CD4-positive, alpha-beta T cell (primary cell): Measurements from ENCODE around the gene NAB2. TPM values are rescaled to one million over a fixed set of nuclear protein-coding genes. Genes with fewer than 3 reads are reported as not detected.

ENCODE experiments used
- ATAC-seq: fragments of 200-7000 bp; cut with Tn5 transposase; one replicate; pipeline ENCODE4 v1.10.0; 2022; ENCODE audit warnings: mild to moderate bottlenecking; ENCODE audit not compliant: poor library complexity
- CTCF ChIA-PET: fragments of 350-600 bp; sonication (Branson Sonifier 250); formaldehyde crosslinking; loops from one replicate; lab custom pipeline; 2021; ENCODE audit warnings: antibody characterized with exemption, inconsistent platforms; lab: Charles Lee
- POLR2A ChIA-PET: fragments of 350-600 bp; sonication (Branson Sonifier 250); formaldehyde crosslinking; loops from one replicate; lab custom pipeline; 2021; ENCODE audit warnings: antibody characterized with exemption, inconsistent platforms; lab: Charles Lee
- DNase-seq, 14 experiments: peaks; one replicate each; pipeline ENCODE4 v3.0.0-alpha.2; 2013 to 2020; ENCODE audit warnings: mixed read lengths in 2 of 14
- H3K27ac ChIP-seq, 2 donors: one replicate each; pipeline versions ENCODE4 v1.5.1 to v1.7.0; 2013; ENCODE audit warnings: low read length in 2 of 2, low read depth in 1 of 2, mild to moderate bottlenecking in 1 of 2
- H3K27me3 ChIP-seq, 2 experiments: 1 replicate in 1 of 2; 2 replicates in 1 of 2; pipeline versions ENCODE4 v1.6.1 to v1.7.0; 2013; ENCODE audit warnings: low read length in 2 of 2, control low read depth in 1 of 2, mild to moderate bottlenecking in 1 of 2, moderate library complexity in 1 of 2; ENCODE audit not compliant: insufficient read depth in 2 of 2, control insufficient read depth in 1 of 2
- H3K36me3 ChIP-seq: one replicate; pipeline ENCODE4 v1.6.1; 2013; ENCODE audit warnings: low read length, control low read depth; ENCODE audit not compliant: insufficient read depth
- H3K4me1 ChIP-seq: one replicate; pipeline ENCODE4 v1.6.1; 2013; ENCODE audit warnings: low read length, control low read depth; ENCODE audit not compliant: insufficient read depth
- H3K4me3 ChIP-seq: one replicate; pipeline ENCODE4 v1.5.1; 2013; ENCODE audit warnings: mild to moderate bottlenecking, low read length, moderate library complexity
- H3K9me3 ChIP-seq, 2 experiments: 1 replicate in 1 of 2; 2 replicates in 1 of 2; pipeline versions ENCODE4 v1.6.1 to v1.7.0; 2013; ENCODE audit warnings: low read length in 2 of 2, mild to moderate bottlenecking in 2 of 2, control low read depth in 1 of 2, moderate library complexity in 1 of 2; ENCODE audit not compliant: control insufficient read depth in 1 of 2, insufficient read depth in 1 of 2
- H3K27ac Mint-ChIP-seq: one replicate; pipeline ENCODE4 v1.8.0; 2020; ENCODE audit warnings: mixed read lengths
- H3K27me3 Mint-ChIP-seq: one replicate; pipeline ENCODE4 v1.8.0; 2021; ENCODE audit warnings: mixed read lengths
- H3K36me3 Mint-ChIP-seq: one replicate; pipeline ENCODE4 v1.8.0; 2021; ENCODE audit warnings: low read depth, mixed read lengths
- H3K4me1 Mint-ChIP-seq: one replicate; pipeline ENCODE4 v1.8.0; 2021; ENCODE audit warnings: low read depth, mixed read lengths
- H3K4me3 Mint-ChIP-seq: one replicate; pipeline ENCODE4 v1.8.0; 2020; ENCODE audit warnings: mild to moderate bottlenecking, mixed read lengths
- H3K9me3 Mint-ChIP-seq: one replicate; pipeline ENCODE4 v1.8.0; 2020; ENCODE audit warnings: mixed read lengths
- CTCF ChIP-seq: fragments of 200-600 bp; IDR thresholded peaks from one replicate; pipeline ENCODE4 v1.8.0; 2022; ENCODE audit warnings: antibody characterized with exemption, mild to moderate bottlenecking
- intact Hi-C, 2 experiments: fragments of 100-400 bp; cut with DNase I in 1 of 2; cut with micrococcal nuclease in 1 of 2; formaldehyde crosslinking; loops; one replicate each; pipeline versions ENCODE4 v1.15.1 to v1.9.0; 2023 to 2025; cut with DNase I, micrococcal nuclease
- total RNA-seq, 174 experiments: library from RNA in 2 of 174; stranded (reverse) in 2 of 174; gene quantifications; one replicate each; pipeline ENCODE4 v1.2.3 and lab custom pipeline; 2021 to 2026

The NAB2 gene
- total RNA-seq, 2 experiments from 2014 or later = 4.8 to 6.1 TPM

- H3K4me3 ChIP-seq = peak overlapping the region; percentile 82
- peaks cover 15% of the 10 kb centered on the region for H3K36me3 ChIP-seq
- Mint-ChIP-seq H3K27ac (peak overlapping the region; percentile 98), H3K9me3 (no peaks in the 10 kb centered on the region), H3K36me3 (peaks cover 42% of the 10 kb centered on the region), H3K4me3 (peak overlapping the region; percentile 98), H3K27me3 (no peaks in the 10 kb centered on the region), H3K4me1 (peaks cover 57% of the 10 kb centered on the region)
- CTCF ChIA-PET = interaction anchor here (0.6 to 2.0 kb wide), 2 partner anchors 18 to 25 kb away, joined by 4 to 12 read pairs (median 5); no protein-coding TSS in a partner anchor
- H3K9me3 ChIP-seq = no peaks in the 10 kb centered on the region
- TF ChIP-seq CTCF = no peak
- DNase-seq (peak; percentile 82 to 95 (median 90)), ATAC-seq (peak; percentile 56)
- no peaks in the 10 kb centered on the region for H3K27me3 ChIP-seq
- H3K27ac ChIP-seq = peak overlapping the region; percentile 99
- peaks cover 56% of the 10 kb centered on the region for H3K4me1 ChIP-seq
- intact Hi-C loops = loop anchor here (1.0 to 10.0 kb wide), 3 partner anchors 8 to 452 kb away; partner anchors contain the start of gene BAZ2A (in 1 of the 2)
- POLR2A ChIA-PET = interaction anchor here (0.6 to 14.4 kb wide), 11 partner anchors 9 to 459 kb away, joined by 3 to 344 read pairs (median 5); partner anchors contain the start of genes NEMP1 and STAT6
These were observed 1.8 kb upstream of the NAB2 start for GRCh38 chr12:57087010-57087690.

GRCh38 chr12:57087691-57088353 lies 1.1 kb upstream of the NAB2 start:
- Histone ChIP-seq H3K4me1 (peaks cover 63% of the 10 kb centered on the region), H3K27ac (peak overlapping the region; percentile 99), H3K9me3 (no peaks in the 10 kb centered on the region), H3K4me3 (peak overlapping the region; percentile 82), H3K36me3 (peaks cover 21% of the 10 kb centered on the region), H3K27me3 (no peaks in the 10 kb centered on the region)
- no peaks in the 10 kb centered on the region for H3K27me3 Mint-ChIP-seq
- DNase-seq = peak in 13 of 14 experiments; percentile 33 to 88 (median 66)
- CTCF ChIA-PET = interaction anchor here (0.6 to 2.0 kb wide), 2 partner anchors 18 to 24 kb away, joined by 4 to 12 read pairs; no protein-coding TSS in a partner anchor
- peak; percentile 39 for ATAC-seq
- intact Hi-C loops = loop anchor here (1.0 to 10.0 kb wide), 4 partner anchors 9 to 453 kb away; partner anchors contain the start of genes STAT6 (in 2 of the 2) and BAZ2A (in 1 of the 2)
- no peak for TF ChIP-seq CTCF
- H3K4me1 Mint-ChIP-seq = peaks cover 63% of the 10 kb centered on the region
- H3K4me3 Mint-ChIP-seq = peak overlapping the region; percentile 98
- H3K27ac Mint-ChIP-seq = peak overlapping the region; percentile 98
- POLR2A ChIA-PET = interaction anchor here (1.2 to 14.4 kb wide), 8 partner anchors 10 to 401 kb away, joined by 3 to 344 read pairs (median 9); partner anchors contain the start of genes NEMP1 and STAT6
- H3K36me3 Mint-ChIP-seq = peaks cover 47% of the 10 kb centered on the region
- no peaks in the 10 kb centered on the region for H3K9me3 Mint-ChIP-seq
